HL-60/S4 treated with retinoic acid at 250 ng/mL for 4 days and 3 days (cell line): Measurements from ENCODE around the gene PTPN22.
"Not testable (repeated sequence)": the region's sequence is repeated elsewhere in the genome, so short reads cannot be mapped to it uniquely, and the experiment has no call there.

Experiments used
- in situ Hi-C: fragments of 300-500 bp; cut with MboI; formaldehyde crosslinking; loops from 2 replicates; pipeline ENCODE4 v1.7.0; 2022; ENCODE audit warnings: low sequenced_read_pairs

Gene PTPN22

DNA sequence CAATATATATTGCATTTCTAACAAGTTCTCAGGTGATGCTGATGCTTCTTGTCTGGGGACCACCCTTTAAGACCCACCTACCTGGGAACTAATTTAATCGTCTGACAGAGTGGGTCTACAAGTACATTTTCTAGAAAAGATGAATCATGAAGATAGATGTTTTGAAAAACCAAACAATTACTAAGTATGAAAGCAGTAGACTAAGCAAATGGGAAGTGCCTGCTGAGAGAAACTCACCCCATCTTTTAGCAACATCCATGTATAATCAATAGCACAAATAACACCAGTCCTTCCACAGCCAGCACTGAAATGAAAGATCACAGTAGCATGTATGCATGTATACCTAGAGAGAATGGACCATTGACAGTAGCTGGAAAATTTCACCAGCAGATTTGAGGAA, 17.3 kb downstream of the PTPN22 start:
- in situ Hi-C loops: no loop called here

DNA sequence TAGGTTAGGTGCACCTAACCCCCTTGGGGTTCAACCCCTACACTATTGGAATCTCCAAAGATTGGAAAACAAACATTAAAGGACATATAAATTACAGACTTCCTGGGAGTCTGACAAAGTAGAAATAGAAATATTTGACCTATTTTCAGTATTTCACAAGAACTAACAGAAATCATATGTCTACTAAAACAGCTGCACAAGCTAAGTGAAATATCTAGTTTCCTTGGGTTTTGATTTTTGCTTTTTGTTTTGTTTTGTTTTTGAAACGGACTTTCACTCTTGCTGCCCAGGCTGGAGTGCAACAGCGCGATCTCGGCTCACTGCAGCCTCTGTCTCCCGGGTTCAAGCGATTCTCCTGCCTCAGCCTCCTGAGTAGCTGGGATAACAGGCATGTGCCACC, 18.8 kb downstream of the PTPN22 start:
- in situ Hi-C loops: not testable (repeated sequence)

- in situ Hi-C loops: no loop called here
These were observed 21.2 kb downstream of the PTPN22 start for GRCh38 chr1:113850127-113850796.

DNA sequence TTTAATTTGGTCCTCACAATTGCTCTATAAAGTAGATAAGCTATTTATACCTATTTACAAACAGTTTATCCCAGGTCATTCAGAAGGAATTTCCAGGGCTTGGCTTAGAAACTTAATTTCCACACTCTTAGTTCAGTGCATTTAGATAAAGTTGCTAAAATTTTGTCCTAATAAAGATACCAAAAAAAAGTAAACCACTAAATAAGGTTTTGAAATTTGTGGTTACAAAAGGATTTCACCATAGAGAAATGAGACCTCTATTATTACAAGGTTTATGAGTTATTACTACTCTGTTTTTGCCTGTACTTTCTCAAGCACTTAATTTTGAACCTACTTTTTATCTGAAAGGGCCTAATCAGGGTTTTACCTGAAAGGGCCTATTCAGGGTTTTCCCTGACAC, 22.4 kb downstream of the PTPN22 start:
- in situ Hi-C loops: no loop called here

DNA sequence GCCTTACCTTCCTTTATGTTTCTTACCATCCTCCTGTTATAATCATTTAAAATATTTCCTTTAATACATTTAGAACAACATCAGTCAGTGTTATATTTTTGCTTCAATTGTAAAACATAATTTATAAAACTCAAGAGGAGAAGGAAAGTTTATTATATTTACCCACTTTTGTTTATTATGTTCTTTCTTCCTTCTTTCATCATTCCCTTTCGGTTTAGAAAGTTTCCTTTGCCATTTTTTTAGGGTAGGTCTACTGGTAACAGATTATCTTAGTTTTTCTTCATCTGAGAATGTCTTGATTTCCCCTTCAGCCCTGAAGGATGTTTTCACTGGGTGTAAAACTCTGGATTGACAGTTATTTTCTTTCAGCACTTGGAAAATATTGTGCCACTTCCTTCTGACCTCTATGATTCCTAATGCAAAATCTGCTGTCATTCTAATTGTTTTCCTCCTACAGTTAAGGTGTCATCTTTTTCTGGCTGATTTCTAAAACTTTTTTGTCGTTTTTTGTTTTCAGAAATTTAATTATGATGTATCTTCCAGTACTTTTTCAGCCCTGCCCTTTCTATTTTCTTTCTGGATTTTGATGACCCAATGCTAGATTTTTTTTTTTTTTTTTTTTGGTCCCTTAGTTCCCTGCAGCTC, 25.0 kb downstream of the PTPN22 start:
- in situ Hi-C loops: no loop called here

- in situ Hi-C loops: loop anchor here (10.0 kb wide), 1 partner anchor 62 kb away; no protein-coding TSS in a partner anchor
These were observed 35.0 kb downstream of the PTPN22 start for GRCh38 chr1:113836534-113836933.

GRCh38 chr1:113835686-113836290, 35.7 kb downstream of the PTPN22 start:
- in situ Hi-C loops: loop anchor here (10.0 kb wide), 1 partner anchor 61 kb away; no protein-coding TSS in a partner anchor

DNA sequence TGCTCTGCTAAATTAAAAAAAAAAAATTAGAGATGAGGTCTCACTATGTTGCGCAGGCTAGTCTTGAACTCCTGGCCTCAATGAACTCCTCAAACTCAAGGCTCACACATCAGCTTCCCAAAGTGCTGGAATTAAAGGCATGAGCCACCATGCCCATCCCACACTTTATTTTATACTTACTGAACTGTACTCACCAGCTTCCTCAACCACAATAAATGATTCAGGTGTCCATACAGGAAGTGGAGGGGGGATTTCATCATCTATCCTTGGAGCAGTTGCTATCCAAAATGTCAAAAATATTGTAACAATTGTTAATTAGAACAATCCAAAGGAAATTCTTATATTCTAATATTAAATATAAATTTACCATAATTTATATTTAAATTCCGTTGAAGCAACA, 36.8 kb downstream of the PTPN22 start:
- in situ Hi-C loops: loop anchor here (10.0 kb wide), 1 partner anchor 60 kb away; no protein-coding TSS in a partner anchor

- in situ Hi-C loops: loop anchor here (10.0 kb wide), 1 partner anchor 55 kb away; no protein-coding TSS in a partner anchor
These were observed 41.5 kb downstream of the PTPN22 start for GRCh38 chr1:113830039-113830438.

- in situ Hi-C loops: no loop called here
These were observed 49.6 kb downstream of the PTPN22 start for GRCh38 chr1:113821916-113822315.

- in situ Hi-C loops: no loop called here
These were observed 52.9 kb downstream of the PTPN22 start for GRCh38 chr1:113818578-113818977.

DNA sequence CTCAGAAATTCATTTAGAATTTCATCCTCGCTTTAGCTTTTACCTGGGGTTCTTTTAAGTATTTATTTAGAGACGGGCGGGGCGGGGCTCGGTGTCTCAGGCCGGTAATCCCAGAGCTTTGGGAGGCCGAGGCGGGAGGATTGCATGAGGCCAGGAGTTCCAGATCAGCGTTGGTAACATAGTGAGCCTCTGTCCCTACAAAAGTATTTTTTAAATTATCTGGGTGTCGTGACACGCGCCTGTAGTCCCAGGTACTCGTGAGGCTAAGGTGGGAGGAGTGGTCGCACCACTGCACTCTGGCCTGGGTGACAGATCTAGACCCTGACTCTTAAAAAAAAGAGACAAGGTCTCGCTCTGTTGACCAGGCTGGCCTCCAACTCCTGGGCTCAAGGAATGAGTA, 58.3 kb downstream of the PTPN22 start:
- in situ Hi-C loops: no loop called here

DNA sequence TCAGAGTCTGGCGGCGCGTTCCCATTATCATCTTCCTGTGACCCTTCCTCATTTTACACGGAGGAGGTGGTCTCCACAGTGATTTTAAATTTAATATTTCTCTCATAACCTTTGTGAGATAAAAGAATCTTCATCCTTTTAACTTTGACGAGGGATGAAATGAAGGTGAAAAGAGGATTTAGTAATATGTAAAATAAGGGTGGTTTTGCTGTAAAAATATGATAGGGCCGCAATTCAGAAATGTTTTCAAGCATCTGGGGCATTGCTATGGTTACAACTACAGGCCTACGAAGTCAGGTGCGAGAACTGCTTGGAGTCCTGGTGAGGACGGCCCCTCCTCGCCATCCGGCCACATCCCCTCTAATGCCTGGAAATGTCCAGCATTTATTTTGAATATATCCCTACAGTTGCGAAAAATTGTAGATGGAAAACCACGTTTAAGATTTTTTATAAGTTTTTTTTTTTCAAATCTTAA, 58.8 kb downstream of the PTPN22 start:
- in situ Hi-C loops: no loop called here

DNA sequence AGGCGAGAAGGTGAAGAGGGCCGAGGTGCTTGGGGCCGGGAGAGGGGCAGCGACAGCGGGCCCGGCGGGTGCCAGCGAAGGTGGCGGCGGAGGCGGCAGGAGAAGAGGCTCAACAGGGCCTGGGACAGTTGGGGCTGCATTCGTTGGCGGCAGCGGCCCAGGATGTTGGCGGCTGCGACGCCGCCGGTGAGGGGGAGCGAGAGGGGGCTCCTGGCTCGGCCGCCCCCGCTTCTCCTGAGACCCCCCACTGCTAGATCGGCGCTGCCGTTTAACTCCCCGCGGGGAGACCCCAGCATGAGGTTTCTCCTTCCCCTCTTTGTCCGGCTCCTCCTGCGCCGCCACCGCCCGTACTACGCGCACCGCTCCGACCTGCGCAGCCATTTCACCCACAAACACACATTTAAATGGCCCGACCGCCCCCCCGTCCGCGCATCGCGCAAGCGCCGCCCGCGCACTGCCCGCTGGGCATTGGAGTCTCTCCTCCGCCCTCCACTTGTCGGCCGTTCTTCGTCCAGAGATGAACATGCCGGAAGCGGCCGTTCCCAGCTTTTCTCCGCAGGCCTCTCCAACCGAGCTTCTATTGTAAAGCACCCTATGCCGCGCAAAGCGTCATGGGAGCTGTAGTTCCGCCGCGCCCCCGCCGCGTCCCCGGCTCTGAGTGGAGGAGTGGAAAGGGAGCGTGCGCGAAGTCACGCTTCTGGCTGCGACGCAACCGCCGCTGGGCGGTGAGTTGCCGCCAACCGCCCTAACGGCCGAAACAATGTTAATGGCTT, 59.4 kb downstream of the PTPN22 start, which contains the start of gene RSBN1:
Gene RSBN1, minus strand, starts transcription at position 589 of the 773 bp plus-strand sequence. Its CDS starts 64 bp downstream, at position 525.
- in situ Hi-C loops: no loop called here

GRCh38 chr1:113811156-113811887, 60.2 kb downstream of the PTPN22 start:
- in situ Hi-C loops: no loop called here

DNA sequence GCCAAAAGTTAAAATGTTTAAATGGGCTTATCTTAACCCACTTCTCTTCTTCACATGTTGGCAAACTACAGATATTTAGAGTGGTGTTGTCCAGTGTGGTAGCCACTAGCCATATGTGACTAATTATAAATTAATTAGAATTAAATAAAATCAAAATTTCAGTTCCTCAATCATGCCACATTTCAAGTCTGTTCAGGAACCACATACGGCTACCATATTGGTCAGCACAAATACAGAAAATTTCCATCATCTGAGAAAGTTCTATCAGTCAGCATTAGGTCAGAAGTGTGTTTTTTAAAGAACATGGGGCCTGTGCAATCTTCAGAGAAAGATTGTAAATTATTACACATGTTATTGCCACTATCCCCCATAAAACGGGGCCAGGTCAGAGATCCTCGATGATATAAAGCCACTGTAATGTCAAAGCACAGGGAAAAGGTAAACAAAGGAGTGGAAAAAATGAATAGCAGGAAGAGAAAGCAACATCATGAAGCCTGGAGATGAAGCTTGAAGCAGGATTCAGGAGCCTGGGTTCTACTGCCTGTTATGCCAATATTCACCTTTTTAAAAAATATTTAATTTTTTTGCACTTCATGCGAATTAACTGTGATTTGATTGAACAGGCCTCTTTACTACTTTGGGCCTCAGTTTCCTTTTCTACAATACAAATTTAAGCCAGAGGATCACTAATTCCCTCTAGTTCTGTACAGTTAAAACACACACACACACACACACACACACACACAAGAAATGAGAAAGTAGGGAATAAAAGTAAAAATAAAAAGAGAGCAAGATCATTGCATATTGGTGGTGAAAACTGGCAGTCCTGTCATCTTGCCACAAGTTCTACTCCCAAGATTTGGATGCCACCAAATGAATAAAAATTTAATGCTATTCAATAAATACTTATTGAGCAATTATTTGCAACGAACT, 61.6 kb downstream of the PTPN22 start:
- in situ Hi-C loops: no loop called here

DNA sequence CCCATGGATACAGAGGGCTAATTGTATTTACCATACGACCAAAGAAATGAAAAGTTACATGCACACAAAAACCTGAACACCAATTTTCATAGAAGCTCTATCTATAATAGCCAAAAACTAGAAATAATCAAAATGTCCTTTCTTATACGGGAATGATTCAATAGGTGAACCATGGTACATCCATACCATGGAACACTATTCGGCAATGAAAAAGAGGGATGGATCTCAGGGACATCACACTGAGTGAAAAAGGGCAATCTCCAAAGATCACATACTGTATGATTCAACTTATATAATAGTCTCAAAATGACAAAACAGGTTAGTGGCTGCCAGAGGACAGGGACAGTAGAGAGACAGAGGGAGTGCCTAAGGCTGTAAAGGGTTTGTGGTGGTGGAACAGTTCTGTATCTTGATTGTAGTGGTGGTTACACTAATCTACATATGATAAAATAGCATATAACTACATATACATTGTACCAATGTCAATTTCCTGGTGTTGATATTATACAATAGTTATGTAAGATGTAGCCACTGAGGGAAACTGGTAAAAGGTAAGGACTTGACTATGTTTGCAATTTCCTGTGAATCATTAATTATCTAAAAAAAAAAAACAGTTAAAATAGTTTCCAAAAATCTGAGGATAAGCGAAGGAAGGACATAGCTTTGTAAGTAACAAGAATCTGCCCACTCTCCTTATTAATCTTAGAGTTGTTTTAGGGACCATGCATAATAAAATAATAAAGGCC, 62.9 kb downstream of the PTPN22 start:
- in situ Hi-C loops: no loop called here

DNA sequence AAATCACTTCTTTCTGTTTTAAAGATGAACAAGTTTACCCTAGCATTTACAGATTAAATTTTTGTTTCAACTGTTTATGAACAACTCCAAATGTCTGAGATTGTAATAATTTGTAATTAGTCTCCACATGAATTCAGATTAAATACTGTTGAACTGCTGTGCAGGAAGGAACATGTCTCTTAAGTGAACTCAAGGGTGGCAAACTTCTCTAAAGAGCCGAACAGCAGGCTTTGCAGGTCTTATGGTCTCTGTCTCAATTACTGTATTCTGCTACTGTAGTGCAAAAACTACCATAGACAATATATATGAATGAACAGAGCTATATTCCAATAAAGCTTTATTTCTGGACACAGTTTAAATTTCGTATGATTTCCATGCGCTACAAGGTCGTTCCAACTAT, 65.9 kb downstream of the PTPN22 start:
- in situ Hi-C loops: no loop called here

DNA sequence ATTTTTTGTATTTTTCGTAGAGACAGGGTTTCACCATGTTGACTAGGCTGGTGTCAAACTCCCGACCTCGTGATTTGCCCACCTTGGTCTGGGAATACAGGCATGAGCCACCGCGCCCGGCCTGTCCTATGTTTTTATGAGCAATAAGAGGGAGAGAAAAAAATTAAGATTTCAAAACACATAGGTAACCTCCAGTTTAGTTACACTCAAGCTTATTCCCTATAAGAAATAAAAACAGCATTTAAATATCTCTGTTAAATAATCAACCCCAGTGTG, 66.3 kb downstream of the PTPN22 start:
- in situ Hi-C loops: no loop called here
